Right lobe of liver (tissue), 4 donors: ENCODE data around the gene GGT7.

Source experiments
- CTCF ChIP-seq, 4 donors: fragments of 200-600 bp in 3 of 4; fragments of 450-650 bp in 1 of 4; IDR thresholded peaks; one replicate each; pipeline versions ENCODE4 v1.5.1 to v1.8.0; 2016 to 2022; ENCODE audit warnings: antibody characterized with exemption in 4 of 4, mild to moderate bottlenecking in 2 of 4
- POLR2A ChIP-seq: fragments of 450-650 bp; IDR thresholded peaks from one replicate; pipeline ENCODE4 v1.6.1; 2017; ENCODE audit warnings: antibody characterized with exemption, mild to moderate bottlenecking
- donor health status: DM: no; HTN: no; CAD: no.
- donor health status: DM: no; HTN: no; CAD: no.
- donor health status: DM: no; HTN: yes; CAD: no.

GRCh38 chr20:34895465-34895864, 22.8 kb upstream of the GGT7 start:
- TF ChIP-seq CTCF (IDR thresholded peaks at IDR 0.05) (no peak), POLR2A (no peak)
